ENCODE results near the gene SNORC. TPM values are rescaled to one million over a fixed set of nuclear protein-coding genes. Genes with fewer than 3 reads are reported as not detected.
"Not testable (repeated sequence)": the region's sequence is repeated elsewhere in the genome, so short reads cannot be mapped to it uniquely, and the experiment has no call there.

SNORC gene
- total RNA-seq, result under 1 TPM; 0.79 to 1.00 TPM
- long read RNA-seq, donor 1, result 0 reads
- long read RNA-seq, donor 2, partial matches to known transcripts, result 0 of 2 reads
- long read RNA-seq, donor 2, other reads (novel, unspliced or antisense), result 2 of 2 reads

- intact Hi-C loops (cut with DNase I), result loop anchor here in 1 of 2 donors (10.0 kb wide), 1 partner anchor 165 kb away; the partner anchor contains the start of gene NEU2
Observed at GRCh38 chr2:232870018-232870765, at the start of gene SNORC. Gene SNORC, plus strand, starts transcription at chr2:232870264. Its CDS starts 78 bp downstream, at chr2:232870342.

GRCh38 chr2:232829988-232830387, 40.1 kb upstream of the SNORC start:
- DNase-seq (ENCODE audit: low spot score), result no peak
- intact Hi-C loops (cut with DNase I), result no loop called here

More at GRCh38 chr2:232870018-232870765, at the start of gene SNORC:
- no peak for DNase-seq (ENCODE audit: low spot score)

GRCh38 chr2:232831496-232831895, 38.6 kb upstream of the SNORC start:
- DNase-seq (ENCODE audit: low spot score), result no peak
- intact Hi-C loops (cut with DNase I), result no loop called here

GRCh38 chr2:232833830-232834229, 36.2 kb upstream of the SNORC start:
- DNase-seq (ENCODE audit: low spot score), result no peak
- intact Hi-C loops (cut with DNase I), result no loop called here

- intact Hi-C loops (cut with DNase I), result loop anchor here in 1 of 2 donors (2.0 kb wide), 1 partner anchor 31 kb away; no protein-coding TSS in a partner anchor
- DNase-seq (ENCODE audit: low spot score), result no peak
Observed at GRCh38 chr2:232835687-232836208, 34.3 kb upstream of the SNORC start.

GRCh38 chr2:232836934-232837333, 33.1 kb upstream of the SNORC start:
- intact Hi-C loops (cut with DNase I), result loop anchor here in 1 of 2 donors (2.0 kb wide), 1 partner anchor 32 kb away; no protein-coding TSS in a partner anchor
- no peak for DNase-seq (ENCODE audit: low spot score)

- no peak for DNase-seq (ENCODE audit: low spot score)
- intact Hi-C loops (cut with DNase I), result no loop called here
Observed at GRCh38 chr2:232838406-232838874, 31.6 kb upstream of the SNORC start.

- DNase-seq (ENCODE audit: low spot score), result no peak
- intact Hi-C loops (cut with DNase I), result no loop called here
Observed at GRCh38 chr2:232839411-232840079, 30.5 kb upstream of the SNORC start.

GRCh38 chr2:232842689-232843088, 27.4 kb upstream of the SNORC start:
- intact Hi-C loops (cut with DNase I), result no loop called here
- no peak for DNase-seq (ENCODE audit: low spot score)

GRCh38 chr2:232843834-232844233, 26.2 kb upstream of the SNORC start:
- intact Hi-C loops (cut with DNase I), result no loop called here

GRCh38 chr2:232846055-232846454, 24.0 kb upstream of the SNORC start:
- DNase-seq (ENCODE audit: low spot score), result no peak
- intact Hi-C loops (cut with DNase I), result no loop called here

More at GRCh38 chr2:232843834-232844233, 26.2 kb upstream of the SNORC start:
- no peak for DNase-seq (ENCODE audit: low spot score)

- intact Hi-C loops (cut with DNase I), result loop anchor here in 1 of 2 donors (5.0 kb wide), 1 partner anchor 402 kb away; the partner anchor contains the start of gene ATG16L1
- DNase-seq (ENCODE audit: low spot score), result no peak
Observed at GRCh38 chr2:232850039-232850438, 20.0 kb upstream of the SNORC start.

- not testable (repeated sequence) for DNase-seq (ENCODE audit: low spot score)
- intact Hi-C loops (cut with DNase I), result loop anchor here in 1 of 2 donors (5.0 kb wide), 1 partner anchor 400 kb away; the partner anchor contains the start of gene ATG16L1
Observed at GRCh38 chr2:232852081-232852480, 18.0 kb upstream of the SNORC start.

GRCh38 chr2:232852676-232853075, 17.4 kb upstream of the SNORC start:
- DNase-seq (ENCODE audit: low spot score), result no peak
- intact Hi-C loops (cut with DNase I), result loop anchor here in 1 of 2 donors (5.0 kb wide), 1 partner anchor 400 kb away; the partner anchor contains the start of gene ATG16L1

- DNase-seq (ENCODE audit: low spot score), result no peak
- intact Hi-C loops (cut with DNase I), result loop anchor here in 1 of 2 donors (5.0 kb wide), 1 partner anchor 398 kb away; the partner anchor contains the start of gene ATG16L1
Observed at GRCh38 chr2:232854082-232854481, 16.0 kb upstream of the SNORC start.

GRCh38 chr2:232857158-232857563, 12.9 kb upstream of the SNORC start:
- intact Hi-C loops (cut with DNase I), result loop anchor here in 1 of 2 donors (5.0 kb wide), 1 partner anchor 395 kb away; the partner anchor contains the start of gene ATG16L1
- no peak for DNase-seq (ENCODE audit: low spot score)

GRCh38 chr2:232859385-232859916, 10.6 kb upstream of the SNORC start:
- intact Hi-C loops (cut with DNase I), result loop anchor here in 1 of 2 donors (5.0 kb wide), 1 partner anchor 393 kb away; the partner anchor contains the start of gene ATG16L1
- DNase-seq (ENCODE audit: low spot score), result no peak

- intact Hi-C loops (cut with DNase I), result no loop called here
- no peak for DNase-seq (ENCODE audit: low spot score)
Observed at GRCh38 chr2:232860593-232861241, 9.3 kb upstream of the SNORC start.

Measured in posterior vena cava (tissue), 2 donors.